Fibroblast of skin of scalp (primary cell): ENCODE data around the gene GRK5.

Source experiments
- DNase-seq: peaks from one replicate; pipeline ENCODE4 v3.0.0-alpha.2; 2013

The GRK5 gene

GRCh38 chr10:119466076-119466475, 258.7 kb downstream of the GRK5 start:
- DNase-seq: no peak

- DNase-seq: no peak
Observed at GRCh38 chr10:119466655-119467054, 259.3 kb downstream of the GRK5 start.

- no peak for DNase-seq
Observed at GRCh38 chr10:119468542-119469324, 261.4 kb downstream of the GRK5 start.

GRCh38 chr10:119469325-119469707, 261.9 kb downstream of the GRK5 start:
- no peak for DNase-seq

- no peak for DNase-seq
Observed at GRCh38 chr10:119469846-119470245, 262.5 kb downstream of the GRK5 start.

- DNase-seq: no peak
Observed at GRCh38 chr10:119470920-119471702, 263.7 kb downstream of the GRK5 start.

GRCh38 chr10:119473771-119474170, 266.4 kb downstream of the GRK5 start:
- DNase-seq: no peak

- no peak for DNase-seq
Observed at GRCh38 chr10:119474606-119475005, 267.2 kb downstream of the GRK5 start.

- no peak for DNase-seq
Observed at GRCh38 chr10:119477444-119477843, 270.1 kb downstream of the GRK5 start.

- DNase-seq: no peak
Observed at GRCh38 chr10:119478111-119478802, 270.9 kb downstream of the GRK5 start.

GRCh38 chr10:119478811-119479341, 271.5 kb downstream of the GRK5 start:
- DNase-seq: no peak

GRCh38 chr10:119479532-119479931, 272.2 kb downstream of the GRK5 start:
- no peak for DNase-seq

- peak; percentile 22 for DNase-seq
Observed at GRCh38 chr10:119480667-119481066, 273.3 kb downstream of the GRK5 start.

- DNase-seq: no peak
Observed at GRCh38 chr10:119481781-119482426, 274.5 kb downstream of the GRK5 start.

- DNase-seq: no peak
Observed at GRCh38 chr10:119483001-119483400, 275.6 kb downstream of the GRK5 start.

- no peak for DNase-seq
Observed at GRCh38 chr10:119483839-119484238, 276.5 kb downstream of the GRK5 start.

GRCh38 chr10:119488675-119489074, 281.3 kb downstream of the GRK5 start:
- DNase-seq: no peak

GRCh38 chr10:119489991-119490326, 282.6 kb downstream of the GRK5 start:
- DNase-seq: no peak

- DNase-seq: no peak
Observed at GRCh38 chr10:119491966-119492757, 284.8 kb downstream of the GRK5 start.

GRCh38 chr10:119493155-119493554, 285.8 kb downstream of the GRK5 start:
- DNase-seq: no peak

GRCh38 chr10:119494236-119495020, 287.1 kb downstream of the GRK5 start:
- no peak for DNase-seq
